GM12864 (cell line): ENCODE measurements around the gene ADCY4.

Experiments
- DNase-seq: peaks from one replicate; pipeline ENCODE4 v3.0.0-alpha.2; 2011; ENCODE audit warnings: low read depth
- H3K4me3 ChIP-seq: 2 replicates; pipeline ENCODE4 v1.5.1; 2011; ENCODE audit warnings: mild to moderate bottlenecking, low read depth, low read length, control low read depth
- CTCF ChIP-seq: IDR thresholded peaks from 2 replicates; pipeline ENCODE4 v1.5.1; 2011; ENCODE audit warnings: low read depth, mild to moderate bottlenecking, moderate library complexity, low read length, control low read depth, inconsistent platforms; ENCODE audit errors: missing control alignments

Gene ADCY4

GRCh38 chr14:24280797-24281460, 53.9 kb downstream of the ADCY4 start:
- TF ChIP-seq CTCF, result no peak
- DNase-seq, result no peak
- no peak overlapping the region for H3K4me3 ChIP-seq

GRCh38 chr14:24279301-24280186, 55.3 kb downstream of the ADCY4 start:
- no peak overlapping the region for H3K4me3 ChIP-seq
- DNase-seq, result no peak
- peak; percentile 55 for TF ChIP-seq CTCF

- TF ChIP-seq CTCF, result no peak
- DNase-seq, result no peak
Measured at GRCh38 chr14:24278424-24278823, 56.4 kb downstream of the ADCY4 start.

GRCh38 chr14:24277606-24278321, 57.1 kb downstream of the ADCY4 start:
- no peak for DNase-seq
- H3K4me3 ChIP-seq, result no peak overlapping the region
- TF ChIP-seq CTCF, result no peak

More at GRCh38 chr14:24278424-24278823, 56.4 kb downstream of the ADCY4 start:
- no peak overlapping the region for H3K4me3 ChIP-seq

GRCh38 chr14:24277071-24277470, 57.8 kb downstream of the ADCY4 start:
- H3K4me3 ChIP-seq, result no peak overlapping the region
- DNase-seq, result no peak
- no peak for TF ChIP-seq CTCF

- TF ChIP-seq CTCF, result no peak
- DNase-seq, result peak; percentile 85
- no peak overlapping the region; the same call in none of the 2 replicates for H3K4me3 ChIP-seq
Measured at GRCh38 chr14:24274101-24274543, 60.7 kb downstream of the ADCY4 start.
